ENCODE results near the gene ALDH9A1. TPM values are rescaled to one million over a fixed set of nuclear protein-coding genes. Genes with fewer than 3 reads are reported as not detected.

ALDH9A1 gene
- total and polyA plus RNA-seq, 2 donors (not counting 1 experiment from before 2014, with no cell fraction given): 217 to 270 TPM

- no peak for TF ChIP-seq EZH2 (IDR thresholded peaks at IDR 0.05; ENCODE audit: low read length, missing control alignments)
- TF ChIP-seq, protein P1, sequence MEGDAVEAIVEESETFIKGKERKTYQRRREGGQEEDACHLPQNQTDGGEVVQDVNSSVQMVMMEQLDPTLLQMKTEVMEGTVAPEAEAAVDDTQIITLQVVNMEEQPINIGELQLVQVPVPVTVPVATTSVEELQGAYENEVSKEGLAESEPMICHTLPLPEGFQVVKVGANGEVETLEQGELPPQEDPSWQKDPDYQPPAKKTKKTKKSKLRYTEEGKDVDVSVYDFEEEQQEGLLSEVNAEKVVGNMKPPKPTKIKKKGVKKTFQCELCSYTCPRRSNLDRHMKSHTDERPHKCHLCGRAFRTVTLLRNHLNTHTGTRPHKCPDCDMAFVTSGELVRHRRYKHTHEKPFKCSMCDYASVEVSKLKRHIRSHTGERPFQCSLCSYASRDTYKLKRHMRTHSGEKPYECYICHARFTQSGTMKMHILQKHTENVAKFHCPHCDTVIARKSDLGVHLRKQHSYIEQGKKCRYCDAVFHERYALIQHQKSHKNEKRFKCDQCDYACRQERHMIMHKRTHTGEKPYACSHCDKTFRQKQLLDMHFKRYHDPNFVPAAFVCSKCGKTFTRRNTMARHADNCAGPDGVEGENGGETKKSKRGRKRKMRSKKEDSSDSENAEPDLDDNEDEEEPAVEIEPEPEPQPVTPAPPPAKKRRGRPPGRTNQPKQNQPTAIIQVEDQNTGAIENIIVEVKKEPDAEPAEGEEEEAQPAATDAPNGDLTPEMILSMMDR (conservative IDR thresholded peaks at IDR 0.05 in 1 of 2, IDR thresholded peaks at IDR 0.05 in 1 of 2; ENCODE audit: low read depth in 1 of 2, low read length in 2 of 2): no peak
- H3K27ac ChIP-seq (ENCODE audit: insufficient read depth, low read length): peak overlapping the region; percentile 85
- H3K36me3 ChIP-seq (ENCODE audit: control insufficient read depth, insufficient read depth, low read length): no peaks in the 10 kb centered on the region
- H3K79me2 ChIP-seq (ENCODE audit: control insufficient read depth, insufficient read depth, low read length): peaks cover 35% of the 10 kb centered on the region
- H3K4me2 ChIP-seq (ENCODE audit: extremely low read depth, insufficient read depth, low read length): peak overlapping the region; percentile 80
- H3K9me3 ChIP-seq (ENCODE audit: control insufficient read depth, insufficient read depth, low read depth, low read length): no peaks in the 10 kb centered on the region
- peak overlapping the region; percentile 81 to 99 (median 90) for H3K4me3 ChIP-seq (replicated peaks in 1 of 4; ENCODE audit: control extremely low read depth in 1 of 4, insufficient read depth in 1 of 4, low read depth in 3 of 4, low read length in 4 of 4)
- DNase-seq (ENCODE audit: low read depth in 2 of 2): no peak
- H3K9ac ChIP-seq (ENCODE audit: insufficient read depth, low read length): peak overlapping the region; percentile 87
- no peaks in the 10 kb centered on the region for H4K20me1 ChIP-seq (ENCODE audit: control insufficient read depth, extremely low read depth, insufficient read depth, low read length)
- peaks cover 2% of the 10 kb centered on the region for H3K4me1 ChIP-seq (ENCODE audit: control insufficient read depth, extremely low read depth, insufficient read depth, low read length)
- H2AFZ ChIP-seq (ENCODE audit: low read length): peak overlapping the region; percentile 96
- no peaks in the 10 kb centered on the region for H3K27me3 ChIP-seq (ENCODE audit: control insufficient read depth, insufficient read depth, low read length)
Measured at GRCh38 chr1:165629848-165630628, 68.3 kb downstream of the ALDH9A1 start.

- H3K4me3 ChIP-seq (replicated peaks in 1 of 4; ENCODE audit: control extremely low read depth in 1 of 4, insufficient read depth in 1 of 4, low read depth in 3 of 4, low read length in 4 of 4): no peak overlapping the region
- no peak overlapping the region for H3K4me2 ChIP-seq (ENCODE audit: extremely low read depth, insufficient read depth, low read length)
- H3K9ac ChIP-seq (ENCODE audit: insufficient read depth, low read length): no peak overlapping the region
- no peaks in the 10 kb centered on the region for H3K36me3 ChIP-seq (ENCODE audit: control insufficient read depth, insufficient read depth, low read length)
- no peak for DNase-seq (ENCODE audit: low read depth in 2 of 2)
- H4K20me1 ChIP-seq (ENCODE audit: control insufficient read depth, extremely low read depth, insufficient read depth, low read length): no peaks in the 10 kb centered on the region
- TF ChIP-seq, protein P1 (conservative IDR thresholded peaks at IDR 0.05 in 1 of 2, IDR thresholded peaks at IDR 0.05 in 1 of 2; ENCODE audit: low read depth in 1 of 2, low read length in 2 of 2): no peak
- no peak for TF ChIP-seq EZH2 (IDR thresholded peaks at IDR 0.05; ENCODE audit: low read length, missing control alignments)
- H3K9me3 ChIP-seq (ENCODE audit: control insufficient read depth, insufficient read depth, low read depth, low read length): no peaks in the 10 kb centered on the region
- H3K79me2 ChIP-seq (ENCODE audit: control insufficient read depth, insufficient read depth, low read length): peaks cover 27% of the 10 kb centered on the region
- H2AFZ ChIP-seq (ENCODE audit: low read length): no peak overlapping the region
- H3K27ac ChIP-seq (ENCODE audit: insufficient read depth, low read length): no peak overlapping the region
- no peaks in the 10 kb centered on the region for H3K27me3 ChIP-seq (ENCODE audit: control insufficient read depth, insufficient read depth, low read length)
- H3K4me1 ChIP-seq (ENCODE audit: control insufficient read depth, extremely low read depth, insufficient read depth, low read length): peaks cover 2% of the 10 kb centered on the region
Measured at GRCh38 chr1:165629151-165629550, 69.2 kb downstream of the ALDH9A1 start.

- Histone ChIP-seq H3K4me2 (ENCODE audit: extremely low read depth, insufficient read depth, low read length) (no peak overlapping the region), H3K79me2 (ENCODE audit: control insufficient read depth, insufficient read depth, low read length) (peaks cover 20% of the 10 kb centered on the region), H3K4me3 (replicated peaks in 1 of 4; ENCODE audit: control extremely low read depth in 1 of 4, insufficient read depth in 1 of 4, low read depth in 3 of 4, low read length in 4 of 4) (no peak overlapping the region), H3K27ac (ENCODE audit: insufficient read depth, low read length) (no peak overlapping the region), H3K9ac (ENCODE audit: insufficient read depth, low read length) (no peak overlapping the region), H3K9me3 (ENCODE audit: control insufficient read depth, insufficient read depth, low read depth, low read length) (no peaks in the 10 kb centered on the region), H3K4me1 (ENCODE audit: control insufficient read depth, extremely low read depth, insufficient read depth, low read length) (peaks cover 2% of the 10 kb centered on the region), H4K20me1 (ENCODE audit: control insufficient read depth, extremely low read depth, insufficient read depth, low read length) (no peaks in the 10 kb centered on the region), H2AFZ (ENCODE audit: low read length) (no peak overlapping the region), H3K36me3 (ENCODE audit: control insufficient read depth, insufficient read depth, low read length) (no peaks in the 10 kb centered on the region), H3K27me3 (ENCODE audit: control insufficient read depth, insufficient read depth, low read length) (no peaks in the 10 kb centered on the region)
- DNase-seq (ENCODE audit: low read depth in 2 of 2): no peak
- no peak for TF ChIP-seq EZH2 (IDR thresholded peaks at IDR 0.05; ENCODE audit: low read length, missing control alignments)
- TF ChIP-seq, protein P1 (conservative IDR thresholded peaks at IDR 0.05 in 1 of 2, IDR thresholded peaks at IDR 0.05 in 1 of 2; ENCODE audit: low read depth in 1 of 2, low read length in 2 of 2): no peak
Measured at GRCh38 chr1:165628147-165628822, 70.1 kb downstream of the ALDH9A1 start.
